SU-DHL-6 (cell line): ENCODE measurements around the gene DHRS7.

Experiments used
- CTCF ChIP-seq: fragments of 200-600 bp; sonication (generic); IDR thresholded peaks from one replicate; pipeline ENCODE4 v1.5.1; 2017; ENCODE audit warnings: antibody characterized with exemption, mild to moderate bottlenecking, low read length, moderate library complexity; ENCODE audit not compliant: insufficient read depth, poor library complexity, severe bottlenecking
- EZH2phosphoT487 ChIP-seq: fragments of 200-600 bp; sonication (generic), shearing (Covaris generic); conservative IDR thresholded peaks from 2 replicates; pipeline ENCODE4 v1.6.1; 2018; ENCODE audit warnings: mild to moderate bottlenecking, antibody characterized with exemption, low read length, moderate library complexity, mixed read lengths

GRCh38 chr14:60183138-60183537, 17.9 kb upstream of the DHRS7 start:
- TF ChIP-seq CTCF (no peak), EZH2phosphoT487 (no peak)
